MCF 10A (cell line): Measurements from ENCODE around the gene GDF7. TPM values are rescaled to one million over a fixed set of nuclear protein-coding genes. Genes with fewer than 3 reads are reported as not detected.

Experiments used
- BruUV-seq: library from RNA; stranded (reverse); fragments of 400-500 nt; replicated peaks from 2 replicates; lab custom pipeline; 2021; lab: Mats Ljungman, UMichigan
- CTCF ChIA-PET: fragments of 300-600 bp; sonication (Branson Sonifier 250); formaldehyde crosslinking; extraction: SDS; loops from one replicate; lab custom pipeline; 2021; ENCODE audit warnings: antibody characterized with exemption, inconsistent platforms; lab: Yijun Ruan, JAX
- POLR2A ChIA-PET: fragments of 300-600, 350-650 bp; sonication (Branson Sonifier 250); formaldehyde crosslinking; extraction: SDS; loops from one replicate; lab custom pipeline; 2020; ENCODE audit warnings: antibody characterized with exemption, inconsistent platforms; lab: Yijun Ruan, JAX
- DNase-seq: peaks from one replicate; pipeline ENCODE4 v3.0.0-alpha.2; 2018; ENCODE audit not compliant: unreplicated experiment
- H3K27ac Mint-ChIP-seq: one replicate; pipeline ENCODE4 v1.8.0; 2022; ENCODE audit warnings: mild to moderate bottlenecking, low read depth, mixed read lengths; ENCODE audit not compliant: unreplicated experiment
- H3K27me3 Mint-ChIP-seq: one replicate; pipeline ENCODE4 v1.8.0; 2022; ENCODE audit warnings: mixed read lengths; ENCODE audit not compliant: insufficient read depth, unreplicated experiment
- H3K36me3 Mint-ChIP-seq: one replicate; pipeline ENCODE4 v1.8.0; 2022; ENCODE audit warnings: mild to moderate bottlenecking, moderate library complexity, mixed read lengths; ENCODE audit not compliant: insufficient read depth, unreplicated experiment
- H3K4me1 Mint-ChIP-seq: one replicate; pipeline ENCODE4 v1.8.0; 2022; ENCODE audit warnings: mixed read lengths; ENCODE audit not compliant: insufficient read depth, unreplicated experiment
- H3K4me3 Mint-ChIP-seq: one replicate; pipeline ENCODE4 v1.8.0; 2022; ENCODE audit warnings: mild to moderate bottlenecking, moderate library complexity, mixed read lengths; ENCODE audit not compliant: unreplicated experiment
- H3K9me3 Mint-ChIP-seq: one replicate; pipeline ENCODE4 v1.8.0; 2022; ENCODE audit warnings: mixed read lengths; ENCODE audit not compliant: unreplicated experiment
- CTCF ChIP-seq: fragments of 200-600 bp; IDR thresholded peaks from one replicate; pipeline ENCODE4 v1.8.0; 2022; ENCODE audit warnings: antibody characterized with exemption, mild to moderate bottlenecking; ENCODE audit not compliant: unreplicated experiment
- intact Hi-C: fragments of 100-400 bp; cut with micrococcal nuclease; formaldehyde crosslinking; loops from 2 replicates; pipeline ENCODE4 v1.14.1; 2022
- total RNA-seq: library from RNA; stranded (reverse); gene quantifications from 2 replicates; pipeline ENCODE4 v1.2.3, GENCODE V29; 2022

Gene GDF7
- total RNA-seq, 1 experiment from 2014 or later: not detected

- no TSS peak for BruUV-seq
- Mint-ChIP-seq H3K4me1 (peaks cover 6% of the 10 kb centered on the region), H3K36me3 (peaks cover 14% of the 10 kb centered on the region), H3K27ac (no peak overlapping the region), H3K4me3 (no peak overlapping the region), H3K9me3 (no peaks in the 10 kb centered on the region), H3K27me3 (no peaks in the 10 kb centered on the region)
- POLR2A ChIA-PET: no interaction called here
- CTCF ChIA-PET: interaction anchor here (0.6 to 10.6 kb wide), 14 partner anchors 9 to 1961 kb away, joined by 3 to 127 read pairs (median 3); partner anchors contain the start of gene RHOB
- no peak for TF ChIP-seq CTCF
- intact Hi-C loops: loop anchor here (5.0 kb wide), 1 partner anchor 286 kb away; no protein-coding TSS in a partner anchor
- no peak for DNase-seq
These were observed 9.6 kb downstream of the GDF7 start for GRCh38 chr2:20676353-20677215.

- POLR2A ChIA-PET: interaction anchor here (0.6 kb wide), 1 partner anchor 91 kb away, joined by 3 read pairs; no protein-coding TSS in a partner anchor
These were observed 10.5 kb downstream of the GDF7 start for GRCh38 chr2:20677301-20678085.

GRCh38 chr2:20678086-20678395 lies 11.1 kb downstream of the GDF7 start:
- POLR2A ChIA-PET: no interaction called here

More at GRCh38 chr2:20677301-20678085, 10.5 kb downstream of the GDF7 start:
- H3K36me3 Mint-ChIP-seq: peaks cover 13% of the 10 kb centered on the region
- intact Hi-C loops: loop anchor here (5.0 kb wide), 1 partner anchor 285 kb away; no protein-coding TSS in a partner anchor
- no peak for DNase-seq
- no peak overlapping the region for H3K4me3 Mint-ChIP-seq
- BruUV-seq: no TSS peak
- no peak for TF ChIP-seq CTCF
- H3K4me1 Mint-ChIP-seq: peaks cover 6% of the 10 kb centered on the region
- CTCF ChIA-PET: interaction anchor here (0.6 to 10.6 kb wide), 11 partner anchors 9 to 1101 kb away, joined by 3 to 127 read pairs (median 4); partner anchors contain the start of gene RHOB
- H3K27me3 Mint-ChIP-seq: no peaks in the 10 kb centered on the region
- no peak overlapping the region for H3K27ac Mint-ChIP-seq
- H3K9me3 Mint-ChIP-seq: no peaks in the 10 kb centered on the region

More at GRCh38 chr2:20678086-20678395, 11.1 kb downstream of the GDF7 start:
- no peak for TF ChIP-seq CTCF
- Mint-ChIP-seq H3K27ac (no peak overlapping the region), H3K4me3 (no peak overlapping the region), H3K27me3 (no peaks in the 10 kb centered on the region), H3K36me3 (peaks cover 17% of the 10 kb centered on the region), H3K9me3 (no peaks in the 10 kb centered on the region), H3K4me1 (peaks cover 6% of the 10 kb centered on the region)
- intact Hi-C loops: loop anchor here (5.0 kb wide), 1 partner anchor 284 kb away; no protein-coding TSS in a partner anchor
- BruUV-seq: no TSS peak
- CTCF ChIA-PET: interaction anchor here (0.7 to 10.6 kb wide), 8 partner anchors 10 to 348 kb away, joined by 3 to 127 read pairs (median 4); no protein-coding TSS in a partner anchor
- no peak for DNase-seq
